ENCODE results near the gene MT2A.
"Not testable (repeated sequence)": the region's sequence is repeated elsewhere in the genome, so short reads cannot be mapped to it uniquely, and the experiment has no call there.

MT2A gene

GRCh38 chr16:56608043-56608875 is at the start of gene MT2A:
Gene MT2A (plus strand): TSS chr16:56608584. CDS start chr16:56608656, 72 bp downstream.
- DNase-seq (ENCODE audit: low spot score): peak; percentile 94

- DNase-seq (ENCODE audit: low spot score): no peak
Measured at GRCh38 chr16:56559109-56559508, 49.3 kb upstream of the MT2A start.

DNA sequence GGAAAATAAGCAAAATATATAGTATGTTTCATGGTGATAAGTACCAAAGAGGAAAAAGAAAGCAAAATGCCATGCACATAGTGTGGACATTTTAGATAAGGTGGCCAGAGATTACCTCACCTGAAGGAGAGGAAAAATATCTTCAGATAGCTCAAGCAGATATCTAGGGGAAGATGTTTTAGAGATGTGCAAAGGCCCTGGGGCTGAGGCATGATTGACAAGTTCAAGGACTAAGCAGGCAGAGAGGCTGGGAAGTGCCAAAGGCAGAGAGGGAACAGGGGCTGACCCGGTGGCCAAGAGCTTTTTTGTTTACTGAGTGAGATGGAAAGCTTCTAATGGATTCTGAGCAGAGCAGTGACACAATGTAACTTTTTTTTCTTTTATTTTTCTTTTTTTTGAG is 47.9 kb upstream of the MT2A start:
- DNase-seq (ENCODE audit: low spot score): no peak

DNA sequence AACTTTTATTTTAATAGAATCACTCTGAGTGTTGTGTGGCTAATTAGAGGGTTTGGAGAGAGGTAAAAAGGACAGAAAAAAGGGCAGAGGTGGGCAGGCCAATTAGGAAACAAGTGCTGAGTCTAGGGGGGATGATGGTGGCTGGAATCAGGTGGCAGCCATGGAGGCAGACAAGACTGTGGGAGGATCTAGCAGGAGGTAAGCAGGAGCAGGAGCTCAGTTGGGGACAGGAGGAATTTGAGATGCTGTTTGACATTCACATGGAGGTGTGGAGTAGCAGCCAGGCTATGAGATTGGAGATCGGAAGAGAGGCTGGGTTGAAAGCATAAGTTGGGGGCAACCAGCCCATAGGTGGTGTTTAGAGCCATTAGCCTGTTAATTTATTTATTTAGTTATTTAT is 47.3 kb upstream of the MT2A start:
- DNase-seq (ENCODE audit: low spot score): no peak

- no peak for DNase-seq (ENCODE audit: low spot score)
Measured at GRCh38 chr16:56564793-56565477, 43.4 kb upstream of the MT2A start, which contains the start of gene MT4. Gene MT4 (plus strand): TSS chr16:56565073. CDS start chr16:56565129, 56 bp downstream.

DNA sequence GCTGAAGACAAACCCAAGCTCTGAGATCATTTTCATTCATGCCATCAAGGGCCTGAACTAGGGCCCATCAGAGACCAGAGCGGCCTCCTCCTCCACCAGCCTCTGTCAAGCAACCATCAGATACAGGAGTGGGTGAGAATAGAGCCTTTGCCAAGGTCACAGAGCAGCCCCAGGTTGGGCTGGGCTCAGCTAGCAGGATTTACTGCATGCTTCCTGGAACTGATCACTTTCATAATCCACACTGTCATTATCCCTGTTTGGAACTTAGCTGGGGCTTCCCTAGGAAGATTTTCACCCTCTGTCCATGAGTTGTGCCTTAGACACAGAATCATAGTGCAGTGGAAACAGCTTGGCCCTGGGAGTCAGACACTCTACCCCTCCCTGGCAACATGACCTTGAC is 38.4 kb upstream of the MT2A start:
- DNase-seq (ENCODE audit: low spot score): no peak

DNA sequence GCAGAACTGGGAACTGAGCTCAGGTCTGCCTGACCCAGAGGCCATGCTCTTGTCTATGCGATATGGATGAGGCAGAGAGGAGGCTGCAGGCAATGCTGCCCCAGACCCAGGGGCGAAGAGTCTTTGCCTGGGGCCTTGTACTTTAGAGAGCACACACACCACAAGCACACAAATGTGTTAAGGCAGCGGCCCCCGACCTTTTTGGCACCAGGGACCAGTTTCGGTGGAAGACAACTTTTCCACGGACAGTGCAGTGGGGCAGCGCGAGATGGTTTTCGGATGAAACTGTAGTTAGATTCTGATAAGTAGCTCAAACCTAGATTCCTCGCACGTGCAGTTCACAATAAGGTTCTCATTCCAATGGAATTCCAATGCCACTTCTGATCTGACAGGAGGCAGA is 36.9 kb upstream of the MT2A start:
- DNase-seq (ENCODE audit: low spot score): no peak

GRCh38 chr16:56574625-56575024 is 33.8 kb upstream of the MT2A start:
- no peak for DNase-seq (ENCODE audit: low spot score)

GRCh38 chr16:56576585-56577299 is 31.6 kb upstream of the MT2A start:
- DNase-seq (ENCODE audit: low spot score): peak; percentile 76

GRCh38 chr16:56577300-56577625 is 31.1 kb upstream of the MT2A start:
- DNase-seq (ENCODE audit: low spot score): no peak

GRCh38 chr16:56580391-56581048 is 27.9 kb upstream of the MT2A start:
- no peak for DNase-seq (ENCODE audit: low spot score)

- not testable (repeated sequence) for DNase-seq (ENCODE audit: low spot score)
Measured at GRCh38 chr16:56582911-56583310, 25.5 kb upstream of the MT2A start.

GRCh38 chr16:56583351-56584168 is 24.8 kb upstream of the MT2A start:
- no peak for DNase-seq (ENCODE audit: low spot score)

GRCh38 chr16:56584276-56584675 is 24.1 kb upstream of the MT2A start:
- no peak for DNase-seq (ENCODE audit: low spot score)

GRCh38 chr16:56588781-56589140 is 19.6 kb upstream of the MT2A start:
- no peak for DNase-seq (ENCODE audit: low spot score)

GRCh38 chr16:56589141-56590039 is 19.0 kb upstream of the MT2A start, which contains the start of gene MT3:
Gene MT3 (plus strand): TSS chr16:56589528. CDS start chr16:56589591, 63 bp downstream.
- DNase-seq (ENCODE audit: low spot score): no peak

DNA sequence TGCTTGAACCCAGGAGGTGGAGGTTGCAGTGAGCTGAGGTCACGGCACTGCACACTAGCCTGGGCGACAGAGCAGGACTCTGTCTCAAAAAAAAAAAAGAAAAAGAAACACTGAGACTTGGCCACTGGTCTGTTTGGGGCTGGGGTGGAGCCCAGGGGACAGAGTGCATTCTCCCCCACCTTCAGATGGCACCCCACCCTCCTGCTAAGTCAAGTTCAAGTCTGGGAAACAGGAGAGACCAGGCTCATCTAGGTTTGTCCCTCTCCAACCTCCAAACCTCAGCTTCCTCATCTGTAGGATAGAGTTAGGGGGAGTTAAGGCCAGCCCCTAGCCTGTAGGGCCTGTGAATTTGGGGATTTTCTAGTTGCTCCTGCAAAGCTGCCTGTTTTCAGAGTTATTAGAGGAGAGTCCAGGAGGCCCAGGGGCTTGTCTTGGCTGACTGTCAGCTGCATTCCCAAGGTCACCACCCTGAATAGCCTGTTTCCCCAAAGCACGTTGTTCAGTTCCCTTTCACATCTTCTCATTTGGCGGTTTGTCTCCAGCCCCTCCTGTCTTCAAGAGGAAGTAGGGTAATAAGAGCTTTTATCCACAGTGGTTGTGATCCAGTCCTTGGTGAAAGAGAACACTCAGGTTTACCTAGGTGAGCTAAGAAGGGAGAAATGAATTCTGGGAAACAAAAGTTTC is 16.9 kb upstream of the MT2A start:
- DNase-seq (ENCODE audit: low spot score): no peak

DNA sequence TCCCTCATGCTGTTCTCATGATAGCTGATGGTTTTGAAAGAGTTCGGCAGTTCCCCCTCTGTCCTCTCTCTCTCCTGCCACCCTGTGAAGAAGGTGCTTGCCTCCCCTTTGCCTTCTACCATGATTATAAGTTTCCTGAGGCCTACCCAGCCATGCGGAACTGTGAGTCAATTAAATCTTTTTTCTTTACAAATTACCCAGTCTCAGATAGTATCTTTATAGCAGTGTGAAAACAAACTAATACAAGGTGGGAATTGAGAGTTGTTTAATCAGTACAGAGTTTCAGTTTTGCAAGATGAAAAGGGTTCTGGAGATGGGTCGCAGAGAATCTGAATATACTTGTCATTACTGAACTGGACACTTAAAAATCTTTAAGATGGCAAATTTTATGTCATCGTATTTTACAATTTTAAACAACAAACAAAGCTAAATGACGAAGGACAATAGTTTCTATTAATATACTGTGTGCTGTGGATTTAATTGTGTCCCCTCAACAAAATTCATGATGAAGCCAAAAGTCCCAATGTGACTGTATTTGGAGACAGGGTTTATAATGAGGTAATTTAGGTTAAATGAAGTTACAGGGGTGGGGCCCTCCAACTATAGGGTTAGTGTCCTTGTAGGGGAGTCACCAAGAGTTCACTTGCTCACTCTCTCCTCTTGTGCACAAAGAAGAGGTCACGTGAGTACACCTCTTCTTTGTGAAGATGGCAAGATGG is 14.7 kb upstream of the MT2A start:
- DNase-seq (ENCODE audit: low spot score): no peak

- DNase-seq (ENCODE audit: low spot score): no peak
Measured at GRCh38 chr16:56594292-56594619, 14.1 kb upstream of the MT2A start.

All from hematopoietic multipotent progenitor cell treated with erythropoietin and hydrocortisone succinate and interleukin-3 and kit ligand, for 15 days (in vitro differentiated cells).